PC-9 (cell line): ENCODE data around the gene MYO18B. TPM values are rescaled to one million over a fixed set of nuclear protein-coding genes. Genes with fewer than 3 reads are reported as not detected.

ENCODE experiments used
- BruUV-seq: library from RNA; stranded (reverse); fragments of 400-500 nt; replicated peaks from 2 replicates; lab custom pipeline; 2021; lab: Mats Ljungman, UMichigan
- CTCF ChIA-PET: fragments of 300-600 bp; sonication (Branson Sonifier 250); formaldehyde crosslinking; loops from one replicate; lab custom pipeline; 2022; ENCODE audit warnings: antibody characterized with exemption; lab: Charles Lee
- POLR2A ChIA-PET: fragments of 300-600 bp; sonication (Branson Sonifier 250); formaldehyde crosslinking; loops from one replicate; lab custom pipeline; 2022; ENCODE audit warnings: antibody characterized with exemption; ENCODE audit not compliant: unreplicated experiment; lab: Charles Lee
- DNase-seq, 2 experiments: peaks; one replicate each; pipeline versions ENCODE4 v3.0.0 to v3.0.0-alpha.2; 2015 to 2022; ENCODE audit warnings: mixed read lengths in 1 of 2
- H2AFZ ChIP-seq: fragments of 200-600 bp; sonication (generic); 2 replicates; pipeline ENCODE4 v1.8.1; 2017; ENCODE audit warnings: antibody characterized with exemption
- H3F3A ChIP-seq: fragments of 200-600 bp; sonication (generic); 2 replicates; pipeline ENCODE4 v1.8.1; 2017; ENCODE audit warnings: antibody characterized with exemption, mild to moderate bottlenecking, low read depth; ENCODE audit not compliant: insufficient read depth
- H3K27ac ChIP-seq: fragments of 200-600 bp; sonication (generic); 2 replicates; pipeline ENCODE4 v1.6.1; 2016; ENCODE audit warnings: mixed run types
- H3K27me3 ChIP-seq: fragments of 200-600 bp; sonication (generic); 2 replicates; pipeline ENCODE4 v1.6.1; 2016; ENCODE audit warnings: low read depth, mixed run types; ENCODE audit not compliant: insufficient read depth
- H3K36me3 ChIP-seq: fragments of 200-600 bp; sonication (generic); 2 replicates; pipeline ENCODE4 v1.6.1; 2016; ENCODE audit warnings: low read depth, mixed run types
- H3K4me1 ChIP-seq: fragments of 200-600 bp; sonication (generic); replicated peaks from 2 replicates; pipeline ENCODE4 v1.6.1; 2016; ENCODE audit warnings: mixed run types; ENCODE audit not compliant: insufficient read depth
- H3K4me2 ChIP-seq: fragments of 200-600 bp; sonication (generic); 2 replicates; pipeline ENCODE4 v1.6.1; 2017; ENCODE audit warnings: mixed run types
- H3K4me3 ChIP-seq: fragments of 200-600 bp; sonication (generic); 2 replicates; pipeline ENCODE4 v1.6.1; 2016; ENCODE audit warnings: mixed run types
- H3K79me2 ChIP-seq: fragments of 200-600 bp; sonication (generic); 2 replicates; pipeline ENCODE4 v1.6.1; 2017; ENCODE audit warnings: low read depth, mixed run types
- H3K9me2 ChIP-seq: fragments of 200-600 bp; sonication (generic); 2 replicates; pipeline ENCODE4 v1.8.1; 2017; ENCODE audit warnings: mild to moderate bottlenecking; ENCODE audit not compliant: insufficient read depth
- H3K9me3 ChIP-seq: fragments of 200-600 bp; sonication (generic); 2 replicates; pipeline ENCODE4 v1.8.1; 2016; ENCODE audit warnings: low read depth; ENCODE audit not compliant: insufficient read depth
- H4K20me1 ChIP-seq: fragments of 200-600 bp; sonication (generic); 2 replicates; pipeline ENCODE4 v1.8.1; 2017; ENCODE audit not compliant: insufficient read depth
- EZH2 ChIP-seq: fragments of 200-600 bp; sonication (generic); IDR thresholded peaks from 2 replicates; pipeline ENCODE4 v1.8.0; 2017; ENCODE audit warnings: antibody characterized with exemption, low read depth
- intact Hi-C: fragments of 100-400 bp; cut with micrococcal nuclease; formaldehyde crosslinking; loops from one replicate; pipeline ENCODE4 v1.10.0; 2022; ENCODE audit not compliant: unreplicated experiment
- total RNA-seq: library from RNA; stranded (reverse); gene quantifications from 2 replicates; pipeline ENCODE4 v1.2.3, GENCODE V29; 2021
- TF ChIP-seq, protein P1 (sequence below): fragments of 200-600 bp; sonication (generic); conservative IDR thresholded peaks from 2 replicates; pipeline ENCODE4 v1.6.1; 2017; ENCODE audit warnings: mixed run types, antibody characterized with exemption, mild to moderate bottlenecking, moderate library complexity

The MYO18B gene
- total RNA-seq, 1 experiment from 2014 or later, result not detected

DNA sequence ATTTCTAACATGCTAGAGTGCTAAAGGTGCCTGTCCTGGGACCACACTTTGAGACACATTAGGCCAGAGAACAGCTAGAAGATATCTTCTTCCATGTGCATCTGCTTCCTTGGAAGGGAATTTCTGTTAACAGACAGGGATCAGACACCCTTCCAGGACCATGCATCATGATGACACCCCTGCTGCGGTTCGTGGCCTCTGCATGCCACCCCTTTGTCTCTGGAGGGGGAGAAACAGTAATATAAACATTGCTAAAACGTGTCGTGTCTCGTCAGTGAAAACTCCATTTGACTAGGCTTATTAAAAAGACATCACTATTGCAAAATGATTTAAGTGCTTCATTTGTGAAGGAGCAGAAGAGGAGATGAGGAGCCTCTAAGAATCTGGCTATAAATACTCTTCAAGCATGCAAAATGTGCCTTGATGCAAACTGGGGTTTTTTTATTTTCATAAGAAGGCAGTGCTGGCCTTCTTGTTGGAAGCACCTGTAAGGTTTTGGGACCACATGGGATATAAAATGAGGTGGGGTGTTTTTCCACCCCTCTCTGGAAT lies 141.6 kb downstream of the MYO18B start:
- Histone ChIP-seq H4K20me1 (no peaks in the 10 kb centered on the region), H3K9me2 (no peaks in the 10 kb centered on the region), H3F3A (no peaks in the 10 kb centered on the region), H2AFZ (no peak overlapping the region), H3K9me3 (no peaks in the 10 kb centered on the region), H3K4me2 (no peak overlapping the region), H3K4me1 (no peaks in the 10 kb centered on the region), H3K36me3 (no peaks in the 10 kb centered on the region), H3K79me2 (no peaks in the 10 kb centered on the region), H3K27ac (no peak overlapping the region), H3K27me3 (peaks cover 5% of the 10 kb centered on the region; the same call in 1 of the 2 replicates), H3K4me3 (no peak overlapping the region)
- intact Hi-C loops, result no loop called here
- POLR2A ChIA-PET, result no interaction called here
- BruUV-seq, result no TSS peak
- DNase-seq, result no peak
- TF ChIP-seq, protein P1, sequence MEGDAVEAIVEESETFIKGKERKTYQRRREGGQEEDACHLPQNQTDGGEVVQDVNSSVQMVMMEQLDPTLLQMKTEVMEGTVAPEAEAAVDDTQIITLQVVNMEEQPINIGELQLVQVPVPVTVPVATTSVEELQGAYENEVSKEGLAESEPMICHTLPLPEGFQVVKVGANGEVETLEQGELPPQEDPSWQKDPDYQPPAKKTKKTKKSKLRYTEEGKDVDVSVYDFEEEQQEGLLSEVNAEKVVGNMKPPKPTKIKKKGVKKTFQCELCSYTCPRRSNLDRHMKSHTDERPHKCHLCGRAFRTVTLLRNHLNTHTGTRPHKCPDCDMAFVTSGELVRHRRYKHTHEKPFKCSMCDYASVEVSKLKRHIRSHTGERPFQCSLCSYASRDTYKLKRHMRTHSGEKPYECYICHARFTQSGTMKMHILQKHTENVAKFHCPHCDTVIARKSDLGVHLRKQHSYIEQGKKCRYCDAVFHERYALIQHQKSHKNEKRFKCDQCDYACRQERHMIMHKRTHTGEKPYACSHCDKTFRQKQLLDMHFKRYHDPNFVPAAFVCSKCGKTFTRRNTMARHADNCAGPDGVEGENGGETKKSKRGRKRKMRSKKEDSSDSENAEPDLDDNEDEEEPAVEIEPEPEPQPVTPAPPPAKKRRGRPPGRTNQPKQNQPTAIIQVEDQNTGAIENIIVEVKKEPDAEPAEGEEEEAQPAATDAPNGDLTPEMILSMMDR, result no peak
- TF ChIP-seq EZH2, result no peak
- CTCF ChIA-PET, result no interaction called here

DNA sequence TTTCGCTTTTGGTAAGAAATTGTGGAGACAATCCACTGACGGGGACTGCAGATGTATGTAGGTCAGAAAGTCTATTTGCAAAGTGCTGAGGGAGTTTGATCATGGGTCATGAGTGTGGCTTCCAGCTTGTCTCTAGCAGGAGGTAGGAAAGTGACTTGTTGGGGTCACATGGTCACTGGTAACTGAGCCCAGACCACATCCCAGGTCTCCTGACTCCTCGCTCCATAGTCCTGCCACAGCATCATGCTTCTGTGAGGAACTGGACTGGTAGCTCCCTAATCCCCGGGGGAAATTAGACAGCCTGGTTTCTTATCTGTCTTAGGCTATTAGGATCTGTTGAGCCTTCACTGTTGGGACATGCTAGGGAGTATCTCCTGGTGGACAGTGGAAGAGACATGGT lies 142.1 kb downstream of the MYO18B start:
- Histone ChIP-seq H4K20me1 (no peaks in the 10 kb centered on the region), H3K27me3 (peaks cover 8% of the 10 kb centered on the region; the same call in 1 of the 2 replicates), H3K4me3 (no peak overlapping the region), H3K9me3 (no peaks in the 10 kb centered on the region), H3K9me2 (no peaks in the 10 kb centered on the region), H3K4me1 (no peaks in the 10 kb centered on the region), H3F3A (no peaks in the 10 kb centered on the region), H3K4me2 (no peak overlapping the region), H3K36me3 (no peaks in the 10 kb centered on the region), H3K79me2 (no peaks in the 10 kb centered on the region), H3K27ac (no peak overlapping the region), H2AFZ (no peak overlapping the region)
- no peak for DNase-seq
- BruUV-seq, result no TSS peak
- ChIA-PET POLR2A (no interaction called here), CTCF (no interaction called here)
- TF ChIP-seq, protein P1, result no peak
- intact Hi-C loops, result no loop called here

DNA sequence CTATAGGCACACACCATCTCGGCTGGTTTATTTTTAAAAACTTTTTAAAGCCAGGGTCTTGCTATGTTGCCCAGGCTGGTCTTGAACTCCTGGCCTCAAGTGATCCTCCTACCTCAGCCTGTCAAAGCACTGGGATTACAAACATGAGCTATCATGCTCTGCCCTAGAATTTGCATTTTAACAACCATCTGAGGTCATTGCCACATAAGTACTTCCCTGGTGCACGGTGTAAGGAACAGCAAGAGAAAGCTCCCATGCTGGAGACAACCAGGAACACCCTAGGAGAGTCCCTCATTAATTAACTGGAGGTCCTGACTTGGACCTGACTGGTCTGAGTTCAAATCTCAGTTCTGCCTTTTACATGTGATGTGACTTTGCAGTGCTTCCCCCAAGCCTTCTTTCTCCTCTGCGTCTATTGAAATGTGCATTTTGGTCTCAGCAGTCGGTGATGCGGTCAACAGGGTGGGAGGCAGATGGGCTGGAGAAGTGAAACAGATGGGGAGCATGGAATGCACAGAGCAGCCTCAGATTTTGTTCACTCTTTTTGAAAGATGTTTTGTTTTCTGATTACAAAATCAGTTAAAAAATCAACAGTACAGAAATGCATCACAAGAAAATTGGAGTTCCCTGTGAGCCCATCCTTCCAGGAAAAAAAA lies 146.5 kb downstream of the MYO18B start:
- TF ChIP-seq EZH2, result no peak
- TF ChIP-seq, protein P1, result no peak
- Histone ChIP-seq H3K4me1 (no peaks in the 10 kb centered on the region), H3K4me2 (no peak overlapping the region), H3K4me3 (no peak overlapping the region), H3K36me3 (no peaks in the 10 kb centered on the region), H3K9me3 (no peaks in the 10 kb centered on the region), H3K9me2 (no peaks in the 10 kb centered on the region), H3K79me2 (no peaks in the 10 kb centered on the region), H3K27me3 (peaks cover 27% of the 10 kb centered on the region; the same call in 1 of the 2 replicates), H3F3A (no peaks in the 10 kb centered on the region), H2AFZ (no peak overlapping the region), H4K20me1 (no peaks in the 10 kb centered on the region), H3K27ac (no peak overlapping the region)
- intact Hi-C loops, result no loop called here
- ChIA-PET CTCF (no interaction called here), POLR2A (no interaction called here)
- no TSS peak for BruUV-seq
- no peak for DNase-seq
